Measurements from ENCODE around the gene NEK6.

NEK6 gene

DNA sequence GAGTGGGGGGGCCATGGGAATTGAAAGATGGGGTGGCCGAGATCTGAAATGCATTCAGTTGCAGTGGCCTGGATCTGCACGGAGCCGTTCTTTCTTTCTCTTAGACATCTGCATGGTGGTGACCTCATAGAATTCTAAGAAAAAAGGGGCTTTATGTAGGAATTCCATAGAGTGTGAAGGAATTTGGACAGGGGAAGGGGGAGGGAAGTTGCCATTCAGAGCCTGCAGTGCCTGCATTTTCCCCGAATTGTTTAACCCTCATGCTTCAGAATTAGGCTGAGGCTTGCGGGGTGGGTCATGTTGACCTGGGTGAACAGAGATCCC is 4.9 kb downstream of the NEK6 start:
- no peak for DNase-seq

GRCh38 chr9:124263213-124263612 is 5.5 kb downstream of the NEK6 start:
- DNase-seq: no peak

DNA sequence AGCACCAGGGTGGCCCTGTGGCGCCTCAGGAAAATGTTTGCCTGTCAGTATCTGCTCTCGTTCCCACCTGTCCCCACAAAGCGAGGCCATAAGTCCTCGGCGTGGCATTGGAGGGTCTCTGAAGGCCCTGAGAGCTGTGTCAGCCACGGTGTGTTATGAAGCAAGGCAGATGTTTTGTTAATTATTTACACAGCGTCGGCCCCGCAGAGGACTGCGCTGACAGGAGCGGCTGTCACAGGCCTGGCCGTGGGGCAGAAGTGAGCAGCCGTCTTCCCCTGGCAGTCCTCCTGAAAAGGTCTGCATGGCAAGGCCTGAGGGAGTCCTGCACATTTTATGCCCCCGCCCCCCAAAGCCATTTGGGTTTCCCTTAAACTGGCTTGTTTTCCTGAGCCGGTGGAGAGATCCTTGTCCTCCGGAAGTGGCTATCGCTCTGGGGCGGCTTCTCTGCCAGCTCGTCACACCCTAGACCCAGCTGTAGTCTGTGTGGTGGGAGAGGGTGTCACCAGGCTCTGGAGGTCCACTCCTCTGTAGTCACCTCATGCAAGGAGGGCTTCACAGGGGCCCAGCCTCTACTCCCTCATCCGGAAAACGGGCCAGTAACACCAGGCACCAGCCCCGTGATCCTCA is 6.2 kb downstream of the NEK6 start:
- DNase-seq: no peak

DNA sequence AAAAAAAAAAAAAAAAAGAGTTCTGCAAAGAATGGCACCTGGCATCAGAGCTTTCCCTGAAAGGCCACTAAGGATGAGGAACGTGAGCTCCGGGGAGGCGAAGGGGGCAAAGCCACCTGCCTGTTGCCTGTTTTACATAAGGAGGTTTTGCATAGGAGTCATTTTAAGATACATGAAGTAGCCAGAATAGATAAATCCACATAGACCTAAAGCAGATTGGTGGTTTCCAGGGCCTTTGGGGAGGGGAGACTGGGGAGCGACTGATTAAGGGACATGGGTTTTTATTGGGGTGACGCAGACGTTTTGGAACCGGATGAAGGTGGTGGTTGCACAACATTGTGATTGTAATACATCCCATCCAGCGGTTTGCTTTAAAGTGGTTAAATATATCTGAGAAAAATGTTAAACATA is 7.1 kb downstream of the NEK6 start:
- DNase-seq: no peak

- no peak for DNase-seq
Observed at GRCh38 chr9:124265551-124265950, 7.8 kb downstream of the NEK6 start.

- DNase-seq: no peak
Observed at GRCh38 chr9:124266139-124266825, 8.5 kb downstream of the NEK6 start.

DNA sequence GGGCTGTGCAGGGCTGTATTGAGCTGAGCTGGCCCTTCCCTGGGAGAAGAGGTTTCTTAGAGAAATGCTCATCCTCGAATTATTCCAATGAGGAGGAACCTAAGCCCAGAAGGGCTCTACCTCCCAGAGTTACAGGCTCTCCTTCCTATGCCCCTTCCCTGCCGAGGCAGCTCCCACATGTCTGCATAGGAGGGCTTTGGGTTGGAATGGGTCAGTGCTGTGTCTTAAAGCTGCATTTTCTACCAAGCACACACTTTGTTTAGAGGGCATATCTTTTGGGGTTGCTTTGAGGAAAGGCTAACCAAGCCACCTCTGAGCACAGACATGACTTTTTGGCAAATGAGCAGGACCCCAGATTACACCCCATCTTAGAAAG is 9.1 kb downstream of the NEK6 start:
- no peak for DNase-seq

DNA sequence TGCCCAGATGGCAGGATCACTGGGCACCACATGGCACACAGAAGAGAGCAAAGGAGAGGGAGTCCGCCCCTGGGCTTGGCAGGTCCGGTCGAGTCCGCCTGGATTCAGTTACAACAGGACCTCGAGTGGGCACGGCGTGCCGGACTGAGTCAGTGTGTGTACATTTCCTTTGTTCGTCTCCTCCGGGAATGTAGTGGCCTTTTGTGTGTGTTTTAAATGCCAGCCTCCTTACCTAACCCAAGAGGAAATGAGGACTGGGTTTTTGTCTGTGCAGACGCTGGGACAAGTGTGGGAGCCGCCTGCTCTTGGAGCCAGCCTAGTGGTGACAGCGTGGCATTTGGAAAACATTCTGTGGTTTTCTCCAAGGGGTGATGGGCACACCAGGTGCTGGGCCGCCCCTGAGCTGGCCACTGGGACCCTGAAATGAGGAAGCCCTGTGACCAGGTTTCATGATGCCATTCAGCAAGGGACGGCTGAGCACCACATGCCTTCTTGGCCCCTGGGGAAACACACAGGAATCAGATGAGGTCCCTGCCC is 9.6 kb downstream of the NEK6 start:
- DNase-seq: no peak

DNA sequence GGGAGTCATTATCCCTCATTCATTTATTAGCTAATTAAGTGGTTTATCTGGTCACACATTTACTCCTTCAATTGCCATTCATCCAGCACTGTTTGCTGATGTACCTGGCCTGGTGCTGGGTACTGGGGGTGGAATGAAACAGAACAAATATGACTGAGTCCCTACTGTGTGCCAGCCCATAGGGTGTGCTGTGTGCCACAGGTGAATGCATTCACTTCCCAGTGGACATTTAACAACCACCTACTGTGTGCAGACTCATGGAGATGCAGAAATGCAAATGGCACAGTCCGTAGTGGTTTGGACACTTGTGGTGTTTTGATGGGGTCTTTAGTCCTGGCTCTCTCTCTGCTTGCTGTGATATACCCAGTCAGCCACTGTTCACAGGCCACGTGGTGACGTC is 10.5 kb downstream of the NEK6 start:
- DNase-seq: no peak

GRCh38 chr9:124268661-124269060 is 10.9 kb downstream of the NEK6 start:
- DNase-seq: no peak

- DNase-seq: no peak
Observed at GRCh38 chr9:124269556-124269955, 11.8 kb downstream of the NEK6 start.

- DNase-seq: no peak
Observed at GRCh38 chr9:124270504-124271335, 13.0 kb downstream of the NEK6 start.

DNA sequence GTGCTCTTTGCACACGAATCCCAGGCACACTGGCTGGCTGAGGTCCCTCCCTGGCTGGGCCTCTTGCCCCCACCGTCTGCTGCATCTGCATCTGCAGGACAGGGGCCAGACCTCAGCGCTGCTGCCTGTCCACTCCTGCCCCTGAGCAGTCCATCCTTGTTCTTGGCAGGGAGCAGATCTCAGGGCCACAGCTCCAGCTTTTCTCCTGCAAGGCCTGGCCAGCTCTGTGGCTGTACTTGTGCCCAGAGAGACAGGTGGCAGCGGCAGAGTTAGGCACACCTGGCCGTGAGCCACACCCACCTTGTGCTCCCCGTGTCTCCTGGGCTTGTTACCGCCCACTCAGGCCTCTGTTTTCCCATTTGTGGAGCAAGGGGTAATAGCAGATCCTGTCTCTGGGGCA is 13.9 kb downstream of the NEK6 start:
- DNase-seq: no peak

- DNase-seq: no peak
Observed at GRCh38 chr9:124272118-124272517, 14.4 kb downstream of the NEK6 start.

GRCh38 chr9:124272979-124273378 is 15.2 kb downstream of the NEK6 start:
- DNase-seq: no peak

GRCh38 chr9:124273427-124274160 is 15.8 kb downstream of the NEK6 start:
- DNase-seq: no peak

DNA sequence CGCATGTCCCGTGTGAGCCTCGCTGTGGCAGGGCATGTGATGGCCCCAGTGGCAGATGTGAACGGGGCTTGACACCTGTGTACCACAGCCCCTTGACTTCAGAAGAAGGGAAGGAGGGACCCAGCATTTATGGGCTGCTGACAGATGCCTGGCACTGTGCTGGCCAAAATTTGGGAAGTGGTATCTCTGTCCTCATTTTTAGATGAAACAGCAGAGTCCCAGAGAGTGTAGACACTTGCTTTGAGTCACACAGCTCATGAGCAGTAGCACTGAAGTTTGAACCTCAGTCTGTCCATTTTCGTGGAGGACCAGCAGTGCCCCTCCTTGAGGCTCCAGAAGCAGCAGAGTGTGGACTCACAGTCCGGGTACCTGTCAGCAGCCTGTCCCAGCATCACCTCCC is 16.5 kb downstream of the NEK6 start:
- DNase-seq: no peak

DNA sequence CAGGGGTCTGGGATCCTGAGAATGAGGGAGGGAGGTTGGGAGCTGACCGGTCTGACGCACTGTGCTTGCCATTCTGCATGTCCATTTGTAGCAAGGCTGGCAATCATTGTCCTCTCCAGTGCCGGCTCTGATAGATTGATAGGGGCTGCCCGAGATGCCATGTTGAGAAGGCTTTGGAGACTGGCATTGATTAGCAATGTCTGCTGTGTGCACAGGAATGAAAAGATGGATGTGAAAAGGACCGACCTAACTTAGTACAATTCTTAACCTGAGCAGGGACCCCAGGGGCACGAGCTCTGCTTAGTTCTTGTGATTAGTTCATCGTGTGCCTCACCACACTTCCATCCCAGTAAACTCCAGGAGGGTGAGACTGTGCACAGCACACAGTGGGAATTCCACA is 17.0 kb downstream of the NEK6 start:
- DNase-seq: no peak

- no peak for DNase-seq
Observed at GRCh38 chr9:124277420-124277819, 19.7 kb downstream of the NEK6 start.

DNA sequence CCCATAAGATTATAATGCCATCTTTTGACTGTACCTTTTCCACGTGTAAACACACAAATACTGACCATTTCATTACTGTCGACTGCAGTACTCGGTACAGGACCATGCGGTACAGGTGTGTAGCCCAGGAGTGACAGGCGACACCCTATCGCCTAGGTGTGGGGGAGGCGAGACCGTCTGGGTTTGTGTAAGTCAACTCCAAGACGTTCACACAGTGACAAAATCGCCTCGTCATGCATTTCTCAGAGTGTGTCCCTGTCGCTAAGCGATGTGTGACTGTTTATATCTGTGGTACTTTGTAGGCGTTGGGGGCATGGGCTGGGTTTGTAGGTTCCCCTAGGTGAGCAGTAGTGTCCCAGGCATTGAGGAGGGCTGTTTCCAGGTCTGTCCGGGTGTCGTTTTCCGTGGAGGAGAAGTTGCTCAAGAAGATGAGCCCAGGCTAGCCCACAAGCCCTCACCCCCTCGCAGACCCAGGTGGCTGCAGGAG is 20.3 kb downstream of the NEK6 start:
- DNase-seq: no peak

GRCh38 chr9:124279531-124280175 is 21.9 kb downstream of the NEK6 start:
- no peak for DNase-seq

- DNase-seq: no peak
Observed at GRCh38 chr9:124280176-124280691, 22.5 kb downstream of the NEK6 start.
